HCT116 (cell line): ENCODE measurements around the gene KIAA0825. TPM values are rescaled to one million over a fixed set of nuclear protein-coding genes. Genes with fewer than 3 reads are reported as not detected.

Experiments
- ATAC-seq: fragments of 200-7000 bp; cut with Tn5 transposase; 2 replicates; pipeline ENCODE4 v1.9.1; 2020; ENCODE audit warnings: mild to moderate bottlenecking, moderate library complexity
- BruUV-seq: library from RNA; stranded (reverse); fragments of 400-500 nt; replicated peaks from 2 replicates; lab custom pipeline; 2021; lab: Mats Ljungman, UMichigan
- CTCF ChIA-PET: fragments of 300-600 bp; sonication (Branson Sonifier 250); formaldehyde crosslinking; loops from one replicate; lab custom pipeline; 2021; ENCODE audit warnings: antibody characterized with exemption; lab: Charles Lee
- POLR2A ChIA-PET: fragments of 300-600, 350-600 bp; sonication (Branson Sonifier 250); formaldehyde crosslinking; loops from one replicate; lab custom pipeline; 2021; ENCODE audit warnings: antibody characterized with exemption; lab: Charles Lee
- RAD21 ChIA-PET, 2 experiments: fragments of 300-600 bp; sonication (Branson Sonifier 250); formaldehyde crosslinking; loops; one replicate each; lab custom pipeline; 2023; ENCODE audit warnings: low total read pairs in 2 of 2; ENCODE audit not compliant: uncharacterized antibody in 2 of 2, unreplicated experiment in 2 of 2, low non-redundant PET in 1 of 2; lab: Charles Lee
- DNase-seq: peaks from one replicate; pipeline ENCODE4 v3.0.0-alpha.2; 2010; ENCODE audit warnings: low read depth, low spot score
- H2AFZ ChIP-seq: fragments of 200-600 bp; shearing (Covaris generic), sonication (generic); 2 replicates; pipeline ENCODE4 v1.6.1; 2017; ENCODE audit warnings: low read depth, mixed run types, mixed read lengths, antibody characterized with exemption, low read length; ENCODE audit not compliant: poor library complexity, severe bottlenecking
- H3K27ac ChIP-seq: 2 replicates; pipeline ENCODE4 v1.5.1; 2012; ENCODE audit warnings: low read depth, low read length
- H3K27me3 ChIP-seq: fragments of 200-600 bp; sonication (generic); 2 replicates; pipeline ENCODE4 v1.6.1; 2016; ENCODE audit warnings: mixed run types, low read length, mixed read lengths; ENCODE audit not compliant: insufficient read depth
- H3K36me3 ChIP-seq, 2 experiments: fragments of 200-500 bp in 1 of 2; fragments of 200-600 bp in 1 of 2; sonication (Bioruptor generic) in 1 of 2; sonication (generic) in 1 of 2; 2 replicates each; pipeline versions ENCODE4 v1.5.1 to v1.6.1; 2014 to 2016; ENCODE audit warnings: low read length in 2 of 2, inconsistent platforms in 1 of 2, mixed read lengths in 1 of 2, mixed run types in 1 of 2; ENCODE audit not compliant: insufficient read depth in 2 of 2, control insufficient read depth in 1 of 2
- H3K4me1 ChIP-seq, 2 experiments: fragments of 200-600 bp in 1 of 2; sonication (generic) in 1 of 2; 2 replicates each; pipeline versions ENCODE4 v1.5.1 to v1.6.1; 2012 to 2017; ENCODE audit warnings: low read length in 2 of 2, inconsistent platforms in 1 of 2, mild to moderate bottlenecking in 1 of 2, mixed read lengths in 1 of 2, mixed run types in 1 of 2, moderate library complexity in 1 of 2; ENCODE audit not compliant: insufficient read depth in 2 of 2, control insufficient read depth in 1 of 2
- H3K4me2 ChIP-seq: fragments of 200-600 bp; sonication (generic); 2 replicates; pipeline ENCODE4 v1.6.1; 2017; ENCODE audit warnings: mixed run types, low read length, mixed read lengths
- H3K4me3 ChIP-seq, 2 experiments: fragments of 200-600 bp in 1 of 2; sonication (generic) in 1 of 2; replicated peaks in 1 of 2; 2 replicates each; pipeline ENCODE4 v1.5.1; 2011 to 2016; ENCODE audit warnings: low read length in 2 of 2, control low read depth in 1 of 2, low read depth in 1 of 2, mild to moderate bottlenecking in 1 of 2, mixed read lengths in 1 of 2, mixed run types in 1 of 2
- H3K79me2 ChIP-seq: fragments of 200-600 bp; sonication (generic); 2 replicates; pipeline ENCODE4 v1.6.1; 2017; ENCODE audit warnings: mild to moderate bottlenecking, mixed run types, low read length, moderate library complexity, mixed read lengths; ENCODE audit not compliant: insufficient read depth
- H3K9ac ChIP-seq: fragments of 200-600 bp; sonication (generic); 2 replicates; pipeline ENCODE4 v1.6.1; 2016; ENCODE audit warnings: low read length, mixed read lengths
- H3K9me2 ChIP-seq: fragments of 200-600 bp; sonication (generic), shearing (Covaris generic); 2 replicates; pipeline ENCODE4 v1.6.1; 2017; ENCODE audit warnings: mixed run types, mild to moderate bottlenecking, moderate library complexity; ENCODE audit not compliant: insufficient read depth
- H3K9me3 ChIP-seq, 2 experiments: fragments of 200-500 bp in 1 of 2; fragments of 200-600 bp in 1 of 2; sonication (Bioruptor generic) in 1 of 2; sonication (generic) in 1 of 2; 2 replicates each; pipeline ENCODE4 v1.6.1; 2014 to 2017; ENCODE audit warnings: low read length in 2 of 2, mixed read lengths in 2 of 2, inconsistent platforms in 1 of 2, low read depth in 1 of 2, mild to moderate bottlenecking in 1 of 2, mixed run types in 1 of 2, moderate library complexity in 1 of 2; ENCODE audit not compliant: control insufficient read depth in 1 of 2, insufficient read depth in 1 of 2
- H4K20me1 ChIP-seq: fragments of 200-600 bp; sonication (generic), shearing (Covaris generic); 2 replicates; pipeline ENCODE4 v1.6.1; 2017; ENCODE audit warnings: mixed run types, mild to moderate bottlenecking, moderate library complexity; ENCODE audit not compliant: insufficient read depth
- CTCF ChIP-seq, 3 experiments: fragments of 200-600 bp in 1 of 3; sonication (generic) in 1 of 3; IDR thresholded peaks in 2 of 3; conservative IDR thresholded peaks in 1 of 3; 2 replicates each; pipeline ENCODE4 v1.5.1; 2012 to 2017; ENCODE audit warnings: low read depth in 2 of 3, low read length in 2 of 3, antibody characterized with exemption in 1 of 3, borderline replicate concordance in 1 of 3, control low read depth in 1 of 3, mild to moderate bottlenecking in 1 of 3, mixed read lengths in 1 of 3, mixed run types in 1 of 3, moderate library complexity in 1 of 3; ENCODE audit not compliant: insufficient read depth in 1 of 3
- EZH2 ChIP-seq: fragments of 200-600 bp; sonication (generic); IDR thresholded peaks from 2 replicates; pipeline ENCODE4 v1.6.1; 2017; ENCODE audit warnings: antibody characterized with exemption, mixed run types
- REST ChIP-seq: IDR thresholded peaks from 2 replicates; pipeline ENCODE4 v1.6.1; 2012; ENCODE audit warnings: low read depth
- SRF ChIP-seq: IDR thresholded peaks from 2 replicates; pipeline ENCODE4 v1.6.1; 2012; ENCODE audit warnings: low read depth
- TCF7L2 ChIP-seq: IDR thresholded peaks from 2 replicates; pipeline ENCODE4 v1.7.0; 2011; ENCODE audit warnings: borderline replicate concordance, inconsistent platforms; ENCODE audit not compliant: insufficient read depth, insufficient read length; ENCODE audit errors: extremely low read depth
- YY1 ChIP-seq: IDR thresholded peaks from 2 replicates; pipeline ENCODE4 v1.6.1; 2011; ENCODE audit warnings: low read length, low read depth, moderate library complexity, mild to moderate bottlenecking; ENCODE audit not compliant: insufficient replicate concordance; ENCODE audit errors: extremely low read depth
- ZBTB33 ChIP-seq: IDR thresholded peaks from 2 replicates; pipeline ENCODE4 v1.6.1; 2011; ENCODE audit warnings: mild to moderate bottlenecking, low read length, moderate library complexity; ENCODE audit not compliant: insufficient replicate concordance; ENCODE audit errors: extremely low read depth
- ZFX ChIP-seq: fragments of 450-650 bp; IDR thresholded peaks from 2 replicates; pipeline ENCODE4 v1.6.1; 2017
- ZNF274 ChIP-seq: fragments of 200-500 bp; sonication (Bioruptor generic); IDR thresholded peaks from 2 replicates; pipeline ENCODE4 v1.6.1; 2014; ENCODE audit warnings: mild to moderate bottlenecking, low read depth, low read length, inconsistent platforms
- intact Hi-C: fragments of 100-400 bp; cut with micrococcal nuclease; formaldehyde crosslinking; loops from 2 replicates; pipeline ENCODE4 v1.10.0; 2022
- total RNA-seq: library from RNA; stranded (reverse); gene quantifications from one replicate; pipeline ENCODE4 v1.2.1, GENCODE V29; 2021; ENCODE audit not compliant: unreplicated experiment

The KIAA0825 gene
- total RNA-seq, 1 experiment from 2014 or later, result 1.4 TPM

- ATAC-seq (no peak), DNase-seq (no peak)
- no peaks in the 10 kb centered on the region for H4K20me1 ChIP-seq
- ChIA-PET POLR2A (no interaction called here), CTCF (interaction anchor here (1.5 kb wide), 1 partner anchor 9 kb away, joined by 4 read pairs; no protein-coding TSS in a partner anchor), RAD21 (no interaction called here)
- no peaks in the 10 kb centered on the region for H3K27me3 ChIP-seq
- TF ChIP-seq EZH2 (no peak), ZBTB33 (no peak), REST (no peak), YY1 (no peak), TCF7L2 (no peak), SRF (no peak), ZNF274 (no peak), CTCF (IDR thresholded peaks at IDR 0.05 in 2 of 3, conservative IDR thresholded peaks at IDR 0.05 in 1 of 3; ENCODE audit: borderline replicate concordance in 1 of 3, insufficient read depth in 1 of 3, low read depth in 2 of 3, low read length in 2 of 3) (no peak), ZFX (no peak)
- H3K4me3 ChIP-seq, result no peak overlapping the region
- H3K4me1 ChIP-seq, result no peaks in the 10 kb centered on the region
- H2AFZ ChIP-seq, result no peak overlapping the region
- no peaks in the 10 kb centered on the region for H3K9me2 ChIP-seq
- no TSS peak for BruUV-seq
- H3K4me2 ChIP-seq, result no peak overlapping the region
- intact Hi-C loops, result no loop called here
- H3K9ac ChIP-seq, result no peak overlapping the region
- no peaks in the 10 kb centered on the region for H3K36me3 ChIP-seq
- no peak overlapping the region for H3K27ac ChIP-seq
- no peaks in the 10 kb centered on the region for H3K9me3 ChIP-seq
- no peaks in the 10 kb centered on the region for H3K79me2 ChIP-seq
Measured at GRCh38 chr5:94523018-94523417, 95.4 kb downstream of the KIAA0825 start.
